HG03097 (cell line): ENCODE measurements around the gene CAPN13.

Experiments
- ATAC-seq: cut with Tn5 transposase; IDR thresholded peaks from one replicate; pipeline ENCODE4 v1.9.1; 2021; ENCODE audit not compliant: unreplicated experiment, low FRiP score

Gene CAPN13

DNA sequence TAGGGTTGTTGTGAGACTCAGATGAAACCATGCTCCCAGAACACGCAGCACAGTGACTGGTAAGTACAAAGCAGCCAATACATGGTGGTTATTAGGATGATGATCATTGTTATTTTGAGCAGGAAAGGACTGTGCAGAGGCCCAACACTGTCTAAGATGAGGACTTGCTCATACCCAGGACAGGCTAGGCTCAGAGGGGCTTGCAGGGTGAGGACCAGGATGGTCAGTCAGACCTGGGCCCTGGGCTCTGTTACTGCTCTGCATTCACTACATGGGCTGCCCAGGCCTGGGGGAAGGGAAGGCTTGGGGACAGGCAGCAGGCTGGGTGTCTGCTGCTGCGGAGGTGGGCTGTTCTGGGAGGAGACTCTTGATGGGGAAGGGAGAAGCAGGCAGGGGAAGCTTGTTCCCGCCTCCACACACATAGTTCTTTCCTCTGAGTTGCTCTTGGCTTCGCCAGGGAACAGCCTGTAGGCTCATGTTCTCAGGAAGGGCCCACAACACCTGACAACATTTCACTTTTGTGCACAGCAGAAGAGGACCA is 17.5 kb downstream of the CAPN13 start:
- no peak for ATAC-seq

DNA sequence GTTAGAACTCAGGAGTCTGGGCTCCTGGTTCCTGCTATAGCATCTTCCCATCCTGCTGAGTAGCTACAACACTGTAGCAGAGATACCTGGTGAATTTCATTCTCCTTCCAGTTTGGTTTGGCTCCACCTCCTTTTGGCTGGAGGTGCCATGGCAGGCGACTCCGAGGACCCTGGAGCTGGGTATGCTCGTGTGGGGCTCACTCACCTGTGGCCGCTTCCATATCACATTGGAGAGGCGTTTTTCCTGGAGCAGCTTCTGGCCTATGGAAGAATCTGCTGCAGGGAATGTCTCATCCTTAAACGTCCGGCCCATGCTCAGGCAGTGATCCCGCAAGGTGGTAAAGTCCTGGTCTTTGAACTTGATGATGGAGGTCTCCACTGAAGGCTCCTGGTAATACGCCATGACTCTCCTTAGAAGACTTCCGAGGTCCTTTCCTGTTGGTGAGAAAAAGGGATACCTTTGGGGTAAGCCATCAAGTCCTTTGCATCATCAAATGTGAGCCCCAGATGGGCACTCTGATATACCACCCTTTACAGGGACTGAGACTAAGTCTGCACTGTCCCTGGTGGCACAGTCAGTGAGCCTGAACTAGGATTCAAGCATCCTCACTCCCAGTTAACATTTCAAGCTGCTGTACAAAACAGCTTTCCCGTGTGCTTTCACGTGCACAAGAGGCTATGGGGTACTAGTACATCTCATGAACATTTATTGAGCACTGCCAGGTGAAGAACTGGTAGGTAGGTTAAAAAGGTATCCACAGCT is 20.1 kb downstream of the CAPN13 start:
- ATAC-seq, result no peak

DNA sequence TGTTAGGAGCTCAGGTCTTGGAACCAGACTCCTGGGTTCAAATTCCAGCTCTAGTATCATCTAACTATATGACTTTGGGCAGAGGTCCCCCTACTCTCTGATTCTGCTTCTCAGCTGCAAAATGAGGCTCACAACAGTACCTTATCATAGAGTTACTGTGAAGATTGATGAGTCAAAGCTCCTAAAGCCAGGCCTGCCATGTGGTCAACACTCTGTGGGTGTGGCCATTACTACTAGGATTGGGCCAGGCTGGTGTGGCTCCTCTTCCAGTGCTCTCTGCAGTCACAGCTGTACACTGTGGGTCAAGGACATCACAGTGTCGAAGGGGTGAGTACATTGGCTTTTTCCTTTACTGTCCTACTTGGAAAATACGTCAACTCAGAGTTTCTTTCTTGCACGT is 22.6 kb downstream of the CAPN13 start:
- ATAC-seq, result no peak

DNA sequence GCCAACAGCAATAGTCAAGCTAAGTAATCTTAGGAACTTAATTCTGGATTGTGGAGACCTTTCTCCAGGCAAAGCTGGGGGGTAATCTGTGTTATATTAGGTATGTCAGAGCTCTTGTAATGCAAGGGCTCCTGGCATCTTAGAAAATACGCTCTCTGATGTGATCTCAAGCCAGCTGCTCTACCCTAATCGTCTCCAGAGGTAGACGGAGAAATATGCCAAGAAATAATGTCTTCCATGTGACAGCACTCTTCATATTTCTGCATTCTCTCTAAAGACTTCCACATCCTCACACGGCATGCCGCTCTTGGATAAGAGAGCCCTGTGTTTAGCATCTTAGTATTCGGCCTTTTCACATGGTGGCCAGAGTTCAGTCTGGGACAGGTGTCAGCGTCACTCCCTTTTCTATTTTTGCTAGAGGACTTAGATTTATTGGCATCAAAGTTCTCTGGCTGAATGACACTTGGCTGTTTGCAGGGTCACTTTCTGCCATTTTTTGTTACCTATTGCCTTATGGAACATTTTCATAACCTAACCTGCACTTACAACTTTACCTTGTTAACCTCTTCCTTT is 25.2 kb downstream of the CAPN13 start:
- ATAC-seq, result no peak

DNA sequence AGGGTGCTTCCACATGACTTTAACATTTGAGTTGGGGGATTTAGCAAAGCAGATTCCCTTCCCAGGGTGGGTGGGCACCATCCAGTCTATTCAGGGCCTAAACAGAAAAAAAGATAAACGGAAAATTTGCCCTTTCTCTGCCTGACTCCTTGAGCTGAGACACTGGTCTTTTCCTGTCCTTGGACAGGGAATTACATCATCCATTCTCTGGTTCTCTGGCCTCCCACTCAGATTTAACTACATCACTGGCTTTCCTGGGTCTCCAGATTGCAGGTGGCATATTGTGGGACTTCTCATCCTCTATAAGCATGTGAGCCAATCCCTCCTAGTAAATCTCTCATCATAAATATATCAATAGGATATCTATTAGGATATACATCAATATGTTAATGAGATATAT is 25.8 kb downstream of the CAPN13 start:
- ATAC-seq, result no peak

DNA sequence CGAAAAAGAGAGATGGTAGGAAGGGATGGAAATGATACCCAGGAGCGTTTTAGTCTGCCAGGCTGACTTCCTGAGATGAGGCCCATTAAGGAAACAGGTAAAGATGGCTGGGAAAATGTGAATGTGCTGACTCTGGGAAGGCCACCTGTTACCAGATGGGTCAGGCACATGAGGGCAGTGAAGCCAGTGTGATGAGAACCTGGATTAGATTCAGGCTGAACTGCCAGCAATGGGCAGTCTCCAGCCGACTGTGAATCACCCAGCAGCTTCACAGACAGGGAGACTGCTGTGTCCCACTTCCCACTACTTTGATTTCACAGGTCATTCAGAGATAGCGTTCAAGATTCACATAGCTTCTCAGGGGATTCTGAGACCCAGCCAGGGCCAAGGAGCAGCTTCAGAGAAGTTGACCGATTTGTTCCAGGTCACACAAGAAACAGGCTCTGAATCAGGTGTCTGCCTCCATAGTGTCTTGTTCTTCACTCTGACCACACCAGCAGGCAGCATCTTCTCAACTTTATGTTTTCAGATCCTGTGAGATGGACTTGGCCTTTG is 26.4 kb downstream of the CAPN13 start:
- no peak for ATAC-seq

DNA sequence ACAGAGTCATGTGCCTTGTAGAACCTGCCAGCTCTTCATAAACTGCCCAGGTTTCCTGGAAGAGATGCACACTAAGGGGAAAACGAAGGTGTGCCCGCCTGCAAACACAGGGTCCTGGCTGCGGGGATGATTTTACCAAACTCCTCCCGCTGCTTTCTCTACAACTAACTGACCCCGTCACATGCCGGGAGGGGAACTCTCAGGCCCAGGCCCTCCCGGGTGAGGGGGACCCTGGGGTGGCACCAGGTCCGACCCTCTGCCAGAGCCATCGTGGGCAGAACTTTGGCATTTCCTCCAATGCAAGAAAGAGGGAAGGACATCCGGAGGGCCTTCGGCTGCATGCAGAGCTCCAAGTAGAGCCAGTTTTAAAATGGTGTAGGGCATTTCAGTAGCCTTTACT is 28.6 kb downstream of the CAPN13 start:
- no peak for ATAC-seq

DNA sequence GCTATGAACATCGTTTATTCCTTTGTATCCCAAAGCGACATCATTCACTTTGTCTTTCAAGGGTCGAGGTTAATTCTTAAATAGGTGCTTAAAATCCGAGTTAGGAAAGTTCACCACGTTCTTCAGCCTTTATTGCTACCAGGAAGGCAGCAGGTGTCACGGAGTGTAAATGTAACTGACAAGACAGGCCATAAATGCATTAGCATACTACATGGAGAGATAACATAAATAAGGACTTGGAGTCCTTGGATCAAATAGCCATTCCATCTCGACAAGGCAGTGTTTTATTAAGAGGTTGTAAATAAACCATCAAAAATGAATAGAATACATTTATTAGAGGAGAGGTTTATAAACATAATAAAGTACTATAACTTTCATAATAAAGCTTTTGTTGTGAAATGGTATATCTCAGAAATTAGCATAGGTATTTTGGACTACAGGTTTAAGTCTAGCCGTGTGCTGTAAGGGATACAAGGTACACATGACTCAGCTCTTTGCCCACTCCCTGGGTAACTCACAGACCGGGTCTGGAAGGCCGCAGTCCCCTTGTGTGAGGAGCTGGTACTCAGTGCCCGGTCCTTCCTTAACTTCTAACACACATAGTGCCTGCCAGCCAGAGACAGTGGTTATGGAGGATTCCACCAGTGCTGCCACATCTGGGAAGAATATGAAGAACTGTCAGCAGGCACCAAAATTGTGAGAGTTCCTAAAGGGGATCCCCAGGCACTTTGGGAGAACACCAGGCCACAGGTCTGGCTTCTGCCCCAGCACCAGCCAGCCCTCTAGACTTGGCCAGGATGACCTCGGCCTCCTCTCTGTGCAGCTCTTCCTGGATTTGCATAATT is 29.4 kb downstream of the CAPN13 start:
- no peak for ATAC-seq

DNA sequence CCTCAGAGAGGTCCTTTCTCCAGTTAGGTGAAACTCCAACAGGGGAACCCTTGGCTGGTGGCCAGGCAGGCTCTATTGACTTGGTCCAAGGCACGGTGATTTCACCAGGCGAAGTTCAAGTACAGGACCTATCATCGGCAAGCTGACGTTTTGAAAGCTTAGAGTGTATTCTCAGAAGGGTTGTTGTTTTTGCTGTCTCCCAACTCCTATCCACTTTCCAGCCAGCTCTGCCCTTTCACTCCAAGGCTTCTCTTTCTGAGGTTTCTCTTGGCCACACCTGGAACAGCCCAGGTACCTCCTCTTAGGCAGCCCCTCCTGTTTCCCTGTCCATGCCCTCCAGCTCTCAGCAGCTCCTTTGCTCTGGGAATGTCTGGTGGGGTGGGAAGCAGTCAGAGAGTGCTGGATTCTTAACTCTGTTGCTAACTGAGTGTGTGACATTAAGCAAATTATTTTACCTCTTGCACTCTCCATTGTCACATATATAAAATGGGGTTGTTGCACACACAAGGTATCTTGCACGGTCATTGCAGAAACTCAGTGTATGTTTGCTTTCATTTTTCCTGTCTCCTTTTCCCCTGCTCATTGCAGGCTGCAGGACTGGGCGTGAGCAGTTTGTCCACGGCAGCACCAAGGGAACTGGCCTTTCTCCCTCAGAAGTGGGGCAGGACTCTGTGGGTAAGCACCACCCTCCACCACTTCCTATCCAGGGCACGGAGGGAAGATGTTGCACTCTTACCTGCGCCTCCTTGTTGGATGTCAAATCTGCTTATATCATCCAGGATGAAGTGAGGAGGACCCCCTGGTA is 30.2 kb downstream of the CAPN13 start:
- no peak for ATAC-seq

DNA sequence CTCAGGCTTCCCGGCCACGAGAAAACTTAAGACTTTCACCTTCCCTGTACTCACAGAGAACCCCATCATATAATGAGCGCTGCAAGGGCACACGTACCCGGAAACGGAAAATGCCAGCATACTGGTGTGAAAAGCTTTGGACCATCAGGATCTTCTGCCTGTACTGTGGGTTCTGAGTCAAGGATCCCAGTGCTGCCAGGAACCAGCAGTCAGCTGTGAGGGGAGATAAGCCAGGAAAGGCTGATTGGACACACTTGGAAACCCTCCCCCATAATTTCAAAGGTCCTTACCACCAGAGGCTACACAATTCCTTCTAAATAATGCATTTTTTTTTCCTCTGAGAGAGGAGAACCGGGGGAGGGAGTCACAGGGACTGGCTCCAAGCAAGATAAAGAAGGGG is 31.4 kb downstream of the CAPN13 start:
- ATAC-seq, result no peak

DNA sequence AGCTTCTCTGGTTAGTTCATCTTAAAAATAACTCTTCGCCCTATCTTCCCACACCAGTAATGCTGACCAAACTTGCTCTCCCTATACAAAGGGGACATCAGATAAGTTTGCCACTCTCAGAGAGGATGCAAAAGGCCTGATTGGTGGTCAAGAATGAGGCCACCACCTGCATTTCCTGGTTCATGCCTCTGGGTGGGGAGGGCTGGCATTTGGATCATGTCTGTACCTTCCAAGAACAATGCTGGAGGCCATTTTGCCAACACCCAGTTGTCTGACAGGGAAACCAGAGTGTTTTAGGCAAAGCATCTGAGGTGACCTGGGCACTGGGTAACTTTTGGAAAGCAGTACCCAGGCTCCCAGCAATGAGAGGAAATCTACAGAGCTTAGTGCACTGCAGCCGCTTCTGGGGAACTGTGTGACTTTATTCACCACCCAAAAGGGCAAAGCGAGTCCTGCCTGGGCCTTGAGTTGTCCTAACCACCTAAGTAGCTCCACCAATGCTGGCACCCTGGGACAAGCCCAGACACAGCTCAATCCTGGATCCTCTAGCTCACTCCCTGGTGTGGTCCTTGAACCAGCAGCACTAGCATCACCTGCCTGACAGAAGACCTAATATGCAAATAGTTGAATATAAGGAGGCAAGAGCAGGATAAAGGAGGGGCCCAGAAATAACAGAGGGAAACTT is 35.1 kb downstream of the CAPN13 start:
- no peak for ATAC-seq

DNA sequence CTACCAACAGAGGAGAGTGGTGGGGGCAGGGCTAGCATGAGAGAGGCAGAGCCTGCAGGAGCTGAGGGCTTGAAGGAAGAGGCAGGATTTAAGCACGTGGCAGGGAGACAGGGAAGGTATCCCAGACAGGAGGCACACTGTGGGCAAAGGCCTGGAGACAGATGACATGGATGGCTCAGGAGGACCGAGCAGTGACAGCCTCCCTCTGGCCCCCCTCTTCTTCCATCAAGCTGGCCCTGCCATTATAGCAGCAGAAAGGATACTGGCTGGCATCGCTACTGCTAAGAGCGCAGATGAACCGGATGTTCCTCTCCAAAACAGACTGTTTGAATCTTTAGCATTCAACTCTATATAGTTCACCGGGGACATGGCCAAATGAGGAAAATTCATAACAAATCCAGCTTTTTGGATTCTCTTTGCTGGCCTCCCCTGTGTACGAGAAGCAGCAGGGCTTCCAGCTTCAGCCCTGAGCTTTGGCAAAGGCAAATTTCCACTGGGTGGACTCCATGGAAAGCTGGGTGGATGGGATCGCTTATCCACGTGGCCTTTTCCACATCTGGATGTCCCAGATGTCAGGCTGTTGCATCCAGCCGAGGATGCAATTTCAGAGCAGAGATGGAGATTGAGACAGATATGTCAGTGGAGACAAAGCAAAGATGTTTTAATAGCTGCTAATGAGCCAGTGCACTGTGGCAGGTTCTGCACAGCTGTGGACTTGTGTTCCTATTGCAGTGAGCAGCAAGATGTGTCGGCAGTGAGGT is 36.2 kb downstream of the CAPN13 start:
- ATAC-seq, result no peak

DNA sequence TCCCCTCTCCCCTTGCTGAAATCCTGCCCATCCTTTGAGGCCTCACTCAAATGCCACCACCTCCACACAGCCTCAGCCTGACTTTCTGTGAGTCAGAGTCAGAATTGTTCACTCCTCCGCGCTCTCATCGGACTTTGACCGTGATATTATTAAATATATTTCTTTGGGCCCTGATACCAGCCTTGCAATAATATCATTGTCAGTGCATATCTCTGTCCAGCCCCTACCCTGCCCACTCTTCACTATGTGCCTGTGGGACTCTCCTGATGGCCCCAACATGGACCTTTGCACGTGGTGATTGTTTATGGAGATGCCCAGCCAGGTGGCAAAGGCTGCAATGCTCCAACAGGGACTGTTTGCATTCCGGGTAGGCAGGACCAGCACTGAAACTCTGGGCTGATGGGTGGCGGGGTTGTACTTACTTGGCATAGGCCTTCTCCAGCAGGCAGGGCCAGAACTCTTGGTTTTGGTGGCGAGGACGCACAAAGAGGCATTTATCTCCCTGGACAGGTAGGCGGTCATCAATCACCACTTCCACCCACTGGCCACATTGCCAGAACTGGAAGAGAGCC is 37.3 kb downstream of the CAPN13 start:
- ATAC-seq, result no peak

DNA sequence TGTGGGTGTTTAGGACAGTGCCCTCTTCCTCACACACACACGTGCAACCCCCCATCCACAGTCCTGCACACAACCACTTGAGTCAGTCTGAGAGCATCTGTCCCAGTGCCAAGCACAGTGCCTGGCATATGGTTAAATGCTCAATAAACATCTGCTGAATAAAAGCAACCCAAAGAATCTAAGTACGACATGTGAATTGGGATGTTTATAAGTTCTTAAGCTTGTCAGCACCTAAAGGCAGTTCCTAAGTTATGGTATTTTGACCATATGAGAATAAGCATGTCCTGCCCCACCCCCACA is 37.8 kb downstream of the CAPN13 start:
- ATAC-seq, result no peak

DNA sequence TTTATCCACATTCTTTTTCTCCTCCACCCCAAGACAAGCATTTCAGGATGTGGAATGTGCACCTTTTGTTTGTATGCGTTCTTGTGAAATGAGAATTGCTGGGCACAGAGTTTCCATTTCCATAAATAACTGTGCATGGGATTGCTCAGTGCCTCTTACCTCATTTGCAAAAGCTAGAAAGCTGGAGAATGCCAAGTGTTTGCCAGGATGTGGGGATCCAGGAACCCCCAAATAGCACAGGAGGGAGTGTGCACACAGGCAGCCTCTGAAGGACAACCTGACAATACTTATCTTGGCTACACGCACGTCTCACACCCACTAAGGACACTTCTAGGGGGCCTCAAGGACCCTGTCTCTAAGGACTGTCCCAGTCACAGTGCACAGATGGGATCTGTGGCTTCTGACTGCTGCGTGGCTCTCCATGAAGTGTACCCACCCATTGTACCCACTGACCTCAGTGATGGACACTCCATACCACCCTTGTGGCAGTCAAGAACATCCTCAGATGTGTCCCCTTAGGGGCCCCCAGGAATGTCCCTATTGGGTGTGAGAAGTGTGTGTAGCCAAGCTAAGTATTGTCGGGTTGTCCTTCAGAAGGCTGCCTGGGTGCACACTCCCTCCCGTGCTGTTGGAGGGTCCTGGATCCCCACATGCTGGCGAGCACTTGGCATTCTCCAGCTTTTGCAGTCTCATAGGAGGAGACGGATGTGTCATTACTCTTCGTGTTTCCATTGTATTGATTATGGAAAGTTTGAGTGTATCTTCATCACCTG is 38.4 kb downstream of the CAPN13 start:
- ATAC-seq, result no peak

DNA sequence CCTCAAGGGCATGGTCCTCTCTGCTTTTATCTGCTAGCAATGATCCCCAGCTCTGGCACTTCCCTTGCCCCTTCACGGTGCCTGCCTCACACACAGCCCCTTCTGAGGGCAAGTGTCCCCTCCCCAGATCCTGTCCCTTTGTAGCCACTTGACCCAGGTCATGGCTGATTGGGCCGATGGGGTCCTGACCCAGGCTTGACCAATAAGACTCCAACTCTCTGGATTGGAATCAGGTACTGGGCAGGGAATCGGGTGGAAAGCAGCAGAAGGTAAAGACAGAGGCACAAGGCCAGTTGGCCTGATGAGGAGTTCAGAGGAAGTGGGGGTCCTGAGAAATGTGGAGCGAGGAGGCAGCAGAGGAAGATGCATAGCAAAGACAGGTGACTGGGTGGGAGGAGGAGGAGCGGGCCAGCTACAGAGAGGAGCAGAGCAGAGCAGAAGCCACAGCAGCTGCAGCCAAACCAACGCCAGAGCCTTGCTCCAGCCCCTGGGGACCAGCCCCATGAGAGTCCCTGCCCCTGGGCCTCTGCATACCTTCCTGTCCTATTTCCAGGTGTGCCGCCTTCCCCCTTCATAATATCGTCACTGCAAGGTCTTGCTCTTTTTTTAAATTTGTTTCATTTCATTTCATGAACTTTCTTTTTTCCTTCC is 39.1 kb downstream of the CAPN13 start:
- no peak for ATAC-seq

DNA sequence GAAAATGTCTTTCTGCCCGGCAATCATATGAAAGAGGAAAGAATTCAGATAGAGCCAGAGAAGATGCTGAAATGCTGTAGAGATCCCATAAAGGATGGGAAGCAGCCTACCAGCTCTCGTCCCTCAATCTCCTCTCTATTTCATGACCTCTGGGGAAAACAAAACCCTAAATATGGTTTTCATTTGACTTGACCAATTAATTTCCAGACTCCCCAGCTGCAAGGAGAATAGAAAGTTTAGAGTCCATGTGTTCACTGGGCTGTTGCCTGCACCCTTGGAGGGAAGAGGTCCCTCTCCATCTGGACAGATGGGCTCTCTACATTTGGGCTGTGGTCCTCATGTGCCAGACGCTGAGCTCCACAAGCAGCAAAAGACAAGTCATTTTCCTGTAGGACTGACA is 40.6 kb downstream of the CAPN13 start:
- ATAC-seq, result no peak
